HepG2 (cell line): ENCODE measurements around the gene MYO1G. TPM values are rescaled to one million over a fixed set of nuclear protein-coding genes. Genes with fewer than 3 reads are reported as not detected.

ENCODE experiments used
- ATAC-seq: fragments of 200-7000 bp; cut with Tn5 transposase; 3 replicates; pipeline ENCODE4 v1.9.1; 2020; ENCODE audit warnings: mild to moderate bottlenecking, moderate library complexity
- BruUV-seq: library from RNA; stranded (reverse); fragments of 400-500 nt; replicated peaks from 2 replicates; lab custom pipeline; 2021; lab: Mats Ljungman, UMichigan
- CTCF ChIA-PET: fragments of 300-600 bp; formaldehyde crosslinking; extraction: SDS; loops from one replicate; lab custom pipeline; 2021; ENCODE audit warnings: low total read pairs, inconsistent platforms, low intra/inter-chr PET ratio; lab: Yijun Ruan, JAX
- POLR2A ChIA-PET: fragments of 350-600 bp; sonication (Branson Sonifier 250); formaldehyde crosslinking; loops from one replicate; lab custom pipeline; 2020; ENCODE audit warnings: antibody characterized with exemption, inconsistent platforms; lab: Yijun Ruan, JAX
- DNase-seq: peaks from one replicate; pipeline ENCODE4 v3.0.0-alpha.2; 2015; ENCODE audit warnings: low spot score
- FAIRE-seq: peaks from 3 replicates; lab custom pipeline; 2011; peaks lifted over from hg19 to GRCh38; lab: Jason Lieb, UNC
- H2AFZ ChIP-seq: one replicate; pipeline ENCODE4 v1.6.1; 2011; ENCODE audit warnings: low read length, inconsistent platforms
- H3K27ac ChIP-seq: fragments of 300-600 bp; 3 replicates; pipeline ENCODE4 v1.8.0; 2011; ENCODE audit warnings: mixed run types, mild to moderate bottlenecking, mixed read lengths, low read length, inconsistent platforms; ENCODE audit not compliant: insufficient read depth; ENCODE audit errors: extremely low read length
- H3K27me3 ChIP-seq, 2 experiments: fragments of 200-600 bp in 1 of 2; 2 replicates in 1 of 2; 3 replicates in 1 of 2; pipeline versions ENCODE4 v1.6.0 to v1.8.0; 2011; ENCODE audit warnings: low read length in 2 of 2, mild to moderate bottlenecking in 2 of 2, moderate library complexity in 2 of 2, inconsistent platforms in 1 of 2; ENCODE audit not compliant: insufficient read depth in 2 of 2, control insufficient read depth in 1 of 2
- H3K36me3 ChIP-seq, 2 experiments: fragments of 200-600 bp in 1 of 2; replicated peaks in 1 of 2; 2 replicates in 1 of 2; 3 replicates in 1 of 2; pipeline versions ENCODE4 v1.5.1 to v1.8.0; 2011; ENCODE audit warnings: low read length in 2 of 2, inconsistent platforms in 1 of 2; ENCODE audit not compliant: insufficient read depth in 2 of 2, control insufficient read depth in 1 of 2
- H3K4me1 ChIP-seq: 2 replicates; pipeline ENCODE4 v1.5.1; 2012; ENCODE audit warnings: low read length, inconsistent platforms; ENCODE audit not compliant: insufficient read depth
- H3K4me2 ChIP-seq: 2 replicates; pipeline ENCODE4 v1.6.0; 2011; ENCODE audit warnings: low read depth, low read length, inconsistent platforms
- H3K4me3 ChIP-seq, 3 experiments: fragments of 200-600 bp in 1 of 3; sonication (generic), shearing (Covaris generic) in 1 of 3; replicated peaks in 1 of 3; 2 replicates each; pipeline ENCODE4 v1.5.1; 2011 to 2016; ENCODE audit warnings: low read length in 3 of 3, inconsistent platforms in 2 of 3, low read depth in 2 of 3, mild to moderate bottlenecking in 2 of 3, control low read depth in 1 of 3, mixed read lengths in 1 of 3; ENCODE audit not compliant: insufficient read depth in 1 of 3
- H3K79me2 ChIP-seq: one replicate; pipeline ENCODE4 v1.6.1; 2011; ENCODE audit warnings: low read length, inconsistent platforms; ENCODE audit not compliant: insufficient read depth
- H3K9ac ChIP-seq: 2 replicates; pipeline ENCODE4 v1.6.0; 2011; ENCODE audit warnings: mild to moderate bottlenecking, low read depth, low read length, inconsistent platforms; ENCODE audit not compliant: insufficient read depth
- H3K9me3 ChIP-seq: 2 replicates; pipeline ENCODE4 v1.5.1; 2012; ENCODE audit warnings: mild to moderate bottlenecking, low read length
- H4K20me1 ChIP-seq: 2 replicates; pipeline ENCODE4 v1.6.0; 2011; ENCODE audit warnings: inconsistent platforms, mild to moderate bottlenecking, low read length, moderate library complexity; ENCODE audit not compliant: insufficient read depth
- ATF7-NPFF ChIP-seq: sonication (generic); formaldehyde crosslinking; IDR thresholded peaks from 2 replicates; pipeline ENCODE4 v1.8.1; 2023; ENCODE audit warnings: mild to moderate bottlenecking, low read depth, missing genetic modification reagents, moderate library complexity
- DMAP1 ChIP-seq: IDR thresholded peaks from 2 replicates; pipeline ENCODE4 v1.6.1; 2016
- KLF11 ChIP-seq: IDR thresholded peaks from 2 replicates; pipeline ENCODE4 v1.6.1; 2016; ENCODE audit warnings: missing compliant biosample characterization
- KMT2A ChIP-seq: sonication (generic); formaldehyde crosslinking; IDR thresholded peaks from 2 replicates; pipeline ENCODE4 v1.4.0; 2020; ENCODE audit warnings: missing genetic modification reagents
- MIXL1 ChIP-seq: IDR thresholded peaks from 2 replicates; pipeline ENCODE4 v1.6.1; 2016
- REPIN1 ChIP-seq: sonication (generic); formaldehyde crosslinking; IDR thresholded peaks from 2 replicates; pipeline ENCODE4 v1.8.0; 2022; ENCODE audit warnings: missing genetic modification reagents, low read depth, mild to moderate bottlenecking, borderline replicate concordance
- SNAPC2 ChIP-seq: sonication (generic); formaldehyde crosslinking; IDR thresholded peaks from 2 replicates; pipeline ENCODE4 v1.8.1; 2022; ENCODE audit warnings: mild to moderate bottlenecking, missing genetic modification reagents
- ZBTB14 ChIP-seq: sonication (generic); formaldehyde crosslinking; IDR thresholded peaks from 2 replicates; pipeline ENCODE4 v1.4.0; 2020; ENCODE audit warnings: missing genetic modification reagents
- ZFP36L2 ChIP-seq: sonication (generic); formaldehyde crosslinking; IDR thresholded peaks from 2 replicates; pipeline ENCODE4 v1.4.0; 2020; ENCODE audit warnings: missing genetic modification reagents
- ZFYVE20 ChIP-seq: sonication (generic); formaldehyde crosslinking; IDR thresholded peaks from 2 replicates; pipeline ENCODE4 v1.8.0; 2023; ENCODE audit warnings: low read depth, mild to moderate bottlenecking, moderate library complexity, missing genetic modification reagents, borderline replicate concordance
- ZNF17 ChIP-seq: sonication (generic); formaldehyde crosslinking; IDR thresholded peaks from 2 replicates; pipeline ENCODE4 v1.5.0; 2020; ENCODE audit warnings: mild to moderate bottlenecking, missing genetic modification reagents
- WGBS: methylation state at CpG from one replicate; pipeline ENCODE4 v1.1.6; 2017; ENCODE audit warnings: low lambda C conversion rate; 5-methylcytosine and 5-hydroxymethylcytosine counted together
- in situ Hi-C: cut with HindIII; loops from 2 replicates; pipeline ENCODE4 v1.10.0; 2017; ENCODE audit warnings: low pct_unique_long_range_greater_than_20kb; ENCODE audit not compliant: extremely low pct_ligation_motif_present
- intact Hi-C: fragments of 100-400 bp; cut with micrococcal nuclease; formaldehyde crosslinking; loops from one replicate; pipeline ENCODE4 v1.10.0; 2022; ENCODE audit not compliant: unreplicated experiment
- polyA plus RNA-seq, 8 experiments: library from polyadenylated mRNA; depleted of rRNA in 3 of 8; stranded (reverse) in 7 of 8; unstranded in 1 of 8; fragments of >200 nt; fragmentation: Illumina TruSeq in 4 of 8; extraction: Trizol in 4 of 8; gene quantifications; 2 replicates each; pipeline versions ENCODE4 v1.2.1 to v1.2.3, GENCODE V29; 2011 to 2016; ENCODE audit warnings: low read depth in 4 of 8, missing spikeins in 1 of 8, mixed read lengths in 1 of 8; ENCODE audit not compliant: insufficient read depth in 1 of 8
- total RNA-seq, 5 experiments: library from RNA; depleted of rRNA; stranded (reverse); fragments of >200 nt; fragmentation: Illumina TruSeq; extraction: Trizol; gene quantifications; 2 replicates each; pipeline ENCODE4 v1.2.3, GENCODE V29; 2016; ENCODE audit warnings: low read depth in 1 of 5
- TF ChIP-seq, protein P1 (sequence below): sonication (generic); formaldehyde crosslinking; IDR thresholded peaks from 2 replicates; pipeline ENCODE4 v1.9.0; 2021; ENCODE audit warnings: mild to moderate bottlenecking, missing genetic modification reagents
- TF ChIP-seq, protein P2 (sequence below): IDR thresholded peaks from 2 replicates; pipeline ENCODE4 v1.6.1; 2012; ENCODE audit warnings: low read length, improper control_type of control experiment

MYO1G gene
- total and polyA plus RNA-seq, 2 of the 13 experiments (the other 11 are each of a cell fraction or from before 2014, with no cell fraction given): 0.29 to 1.1 TPM

DNA sequence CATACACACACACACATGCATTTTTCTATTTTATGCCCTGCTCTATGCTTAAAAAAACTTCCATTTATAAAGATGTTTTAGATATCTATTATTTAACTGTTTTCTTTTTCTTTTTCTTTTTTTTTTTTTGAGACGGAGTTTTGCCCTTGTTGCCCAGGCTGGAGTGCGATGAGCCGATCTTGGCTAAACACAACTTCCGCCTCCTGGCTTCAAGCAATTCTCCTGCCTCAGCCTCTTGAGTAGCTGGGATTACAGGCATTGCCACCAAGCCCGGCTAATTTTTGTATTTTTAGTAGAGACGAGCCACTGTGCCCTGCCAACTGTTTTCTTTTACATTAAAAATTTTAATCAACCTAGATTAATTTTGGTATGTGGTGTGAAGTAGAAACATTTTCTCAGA, 47.9 kb downstream of the MYO1G start:
- no peaks in the 10 kb centered on the region for H3K36me3 ChIP-seq
- no peak for FAIRE-seq
- CTCF ChIA-PET: no interaction called here
- TF ChIP-seq KLF11 (CRISPR knock-in tag) (no peak), MIXL1 (CRISPR knock-in tag) (no peak), ZFP36L2 (no peak), ZBTB14 (CRISPR knock-in tag) (no peak), ZNF17 (CRISPR knock-in tag) (no peak), ZFYVE20 (no peak), KMT2A (no peak), SNAPC2 (CRISPR knock-in tag) (no peak), REPIN1 (CRISPR knock-in tag) (no peak), ATF7-NPFF (CRISPR knock-in tag) (no peak), DMAP1 (CRISPR knock-in tag) (no peak)
- TF ChIP-seq, protein P1, sequence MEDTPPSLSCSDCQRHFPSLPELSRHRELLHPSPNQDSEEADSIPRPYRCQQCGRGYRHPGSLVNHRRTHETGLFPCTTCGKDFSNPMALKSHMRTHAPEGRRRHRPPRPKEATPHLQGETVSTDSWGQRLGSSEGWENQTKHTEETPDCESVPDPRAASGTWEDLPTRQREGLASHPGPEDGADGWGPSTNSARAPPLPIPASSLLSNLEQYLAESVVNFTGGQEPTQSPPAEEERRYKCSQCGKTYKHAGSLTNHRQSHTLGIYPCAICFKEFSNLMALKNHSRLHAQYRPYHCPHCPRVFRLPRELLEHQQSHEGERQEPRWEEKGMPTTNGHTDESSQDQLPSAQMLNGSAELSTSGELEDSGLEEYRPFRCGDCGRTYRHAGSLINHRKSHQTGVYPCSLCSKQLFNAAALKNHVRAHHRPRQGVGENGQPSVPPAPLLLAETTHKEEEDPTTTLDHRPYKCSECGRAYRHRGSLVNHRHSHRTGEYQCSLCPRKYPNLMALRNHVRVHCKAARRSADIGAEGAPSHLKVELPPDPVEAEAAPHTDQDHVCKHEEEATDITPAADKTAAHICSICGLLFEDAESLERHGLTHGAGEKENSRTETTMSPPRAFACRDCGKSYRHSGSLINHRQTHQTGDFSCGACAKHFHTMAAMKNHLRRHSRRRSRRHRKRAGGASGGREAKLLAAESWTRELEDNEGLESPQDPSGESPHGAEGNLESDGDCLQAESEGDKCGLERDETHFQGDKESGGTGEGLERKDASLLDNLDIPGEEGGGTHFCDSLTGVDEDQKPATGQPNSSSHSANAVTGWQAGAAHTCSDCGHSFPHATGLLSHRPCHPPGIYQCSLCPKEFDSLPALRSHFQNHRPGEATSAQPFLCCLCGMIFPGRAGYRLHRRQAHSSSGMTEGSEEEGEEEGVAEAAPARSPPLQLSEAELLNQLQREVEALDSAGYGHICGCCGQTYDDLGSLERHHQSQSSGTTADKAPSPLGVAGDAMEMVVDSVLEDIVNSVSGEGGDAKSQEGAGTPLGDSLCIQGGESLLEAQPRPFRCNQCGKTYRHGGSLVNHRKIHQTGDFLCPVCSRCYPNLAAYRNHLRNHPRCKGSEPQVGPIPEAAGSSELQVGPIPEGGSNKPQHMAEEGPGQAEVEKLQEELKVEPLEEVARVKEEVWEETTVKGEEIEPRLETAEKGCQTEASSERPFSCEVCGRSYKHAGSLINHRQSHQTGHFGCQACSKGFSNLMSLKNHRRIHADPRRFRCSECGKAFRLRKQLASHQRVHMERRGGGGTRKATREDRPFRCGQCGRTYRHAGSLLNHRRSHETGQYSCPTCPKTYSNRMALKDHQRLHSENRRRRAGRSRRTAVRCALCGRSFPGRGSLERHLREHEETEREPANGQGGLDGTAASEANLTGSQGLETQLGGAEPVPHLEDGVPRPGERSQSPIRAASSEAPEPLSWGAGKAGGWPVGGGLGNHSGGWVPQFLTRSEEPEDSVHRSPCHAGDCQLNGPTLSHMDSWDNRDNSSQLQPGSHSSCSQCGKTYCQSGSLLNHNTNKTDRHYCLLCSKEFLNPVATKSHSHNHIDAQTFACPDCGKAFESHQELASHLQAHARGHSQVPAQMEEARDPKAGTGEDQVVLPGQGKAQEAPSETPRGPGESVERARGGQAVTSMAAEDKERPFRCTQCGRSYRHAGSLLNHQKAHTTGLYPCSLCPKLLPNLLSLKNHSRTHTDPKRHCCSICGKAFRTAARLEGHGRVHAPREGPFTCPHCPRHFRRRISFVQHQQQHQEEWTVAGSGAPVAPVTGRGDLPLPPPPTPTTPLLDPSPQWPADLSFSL (CRISPR knock-in tag): no peak
- TF ChIP-seq, protein P2, sequence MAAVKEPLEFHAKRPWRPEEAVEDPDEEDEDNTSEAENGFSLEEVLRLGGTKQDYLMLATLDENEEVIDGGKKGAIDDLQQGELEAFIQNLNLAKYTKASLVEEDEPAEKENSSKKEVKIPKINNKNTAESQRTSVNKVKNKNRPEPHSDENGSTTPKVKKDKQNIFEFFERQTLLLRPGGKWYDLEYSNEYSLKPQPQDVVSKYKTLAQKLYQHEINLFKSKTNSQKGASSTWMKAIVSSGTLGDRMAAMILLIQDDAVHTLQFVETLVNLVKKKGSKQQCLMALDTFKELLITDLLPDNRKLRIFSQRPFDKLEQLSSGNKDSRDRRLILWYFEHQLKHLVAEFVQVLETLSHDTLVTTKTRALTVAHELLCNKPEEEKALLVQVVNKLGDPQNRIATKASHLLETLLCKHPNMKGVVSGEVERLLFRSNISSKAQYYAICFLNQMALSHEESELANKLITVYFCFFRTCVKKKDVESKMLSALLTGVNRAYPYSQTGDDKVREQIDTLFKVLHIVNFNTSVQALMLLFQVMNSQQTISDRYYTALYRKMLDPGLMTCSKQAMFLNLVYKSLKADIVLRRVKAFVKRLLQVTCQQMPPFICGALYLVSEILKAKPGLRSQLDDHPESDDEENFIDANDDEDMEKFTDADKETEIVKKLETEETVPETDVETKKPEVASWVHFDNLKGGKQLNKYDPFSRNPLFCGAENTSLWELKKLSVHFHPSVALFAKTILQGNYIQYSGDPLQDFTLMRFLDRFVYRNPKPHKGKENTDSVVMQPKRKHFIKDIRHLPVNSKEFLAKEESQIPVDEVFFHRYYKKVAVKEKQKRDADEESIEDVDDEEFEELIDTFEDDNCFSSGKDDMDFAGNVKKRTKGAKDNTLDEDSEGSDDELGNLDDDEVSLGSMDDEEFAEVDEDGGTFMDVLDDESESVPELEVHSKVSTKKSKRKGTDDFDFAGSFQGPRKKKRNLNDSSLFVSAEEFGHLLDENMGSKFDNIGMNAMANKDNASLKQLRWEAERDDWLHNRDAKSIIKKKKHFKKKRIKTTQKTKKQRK: no peak

More for the DNA sequence above, 47.9 kb downstream of the MYO1G start:
- Histone ChIP-seq H3K27ac (no peak overlapping the region), H3K4me3 (no peak overlapping the region), H3K9ac (no peak overlapping the region), H2AFZ (no peak overlapping the region), H3K79me2 (no peaks in the 10 kb centered on the region), H3K4me1 (no peaks in the 10 kb centered on the region), H3K27me3 (peaks cover 0 to 7% of the 10 kb centered on the region in 2 experiments; a peak in 1 of 5 replicates), H4K20me1 (no peaks in the 10 kb centered on the region), H3K4me2 (no peak overlapping the region), H3K9me3 (no peaks in the 10 kb centered on the region)
- in situ Hi-C loops: no loop called here
- WGBS: 48% methylated on average over 6 of the region's 6 CpGs
- ATAC-seq: no peak
- DNase-seq: no peak
- POLR2A ChIA-PET: no interaction called here
- intact Hi-C loops: no loop called here
- no TSS peak for BruUV-seq
